Measurements from ENCODE around the gene BMAL1. TPM values are rescaled to one million over a fixed set of nuclear protein-coding genes. Genes with fewer than 3 reads are reported as not detected.

BMAL1 gene
- total and polyA plus RNA-seq, 2 donors from 2014 or later = 9.2 to 20.6 TPM

Other genes starting within 250 kb of the BMAL1 start
- 27.9 TPM for gene BTBD10, start 185.4 kb downstream of the BMAL1 start, total RNA-seq
- gene BTBD10, start 185.4 kb downstream of the BMAL1 start, polyA plus RNA-seq (ENCODE audit: insufficient read depth, low read depth, low replicate concordance) = 12.9 TPM
- not detected for gene PTH, start 218.2 kb downstream of the BMAL1 start, total RNA-seq
- not detected for gene PTH, start 218.2 kb downstream of the BMAL1 start, polyA plus RNA-seq (ENCODE audit: insufficient read depth, low read depth, low replicate concordance)

Data from kidney (tissue), 2 donors.